ENCODE results near the gene CDHR4.

DNA sequence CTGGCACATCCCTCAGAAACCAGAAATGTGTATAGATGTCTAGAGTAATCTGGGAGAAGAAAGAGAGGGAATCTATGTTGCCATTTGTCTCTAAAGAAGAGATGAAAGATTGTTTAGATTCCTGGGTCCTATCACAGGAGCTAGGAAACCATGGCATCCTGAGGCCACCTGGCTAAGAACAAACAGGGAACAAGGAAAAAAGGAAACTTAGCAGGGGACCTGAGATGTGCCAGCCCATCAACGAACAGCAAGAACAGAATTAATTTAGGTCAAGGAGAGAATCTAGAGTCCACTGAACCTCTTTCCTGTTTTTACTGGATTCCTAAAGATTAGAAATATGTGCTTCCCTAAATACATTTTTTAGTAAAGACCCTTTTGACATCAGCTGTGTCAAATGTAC is 43.6 kb downstream of the CDHR4 start:
- TF ChIP-seq POLR2A (IDR thresholded peaks at IDR 0.05; ENCODE audit: low read length) (no peak), GATA1 (IDR thresholded peaks at IDR 0.05; ENCODE audit: low read depth, low read length) (no peak)

Data from erythroblast (primary cell).